HG03280 (cell line): Measurements from ENCODE around the gene HOXC5.

Experiments used
- ATAC-seq: cut with Tn5 transposase; IDR thresholded peaks from one replicate; pipeline ENCODE4 v1.9.1; 2021; ENCODE audit warnings: mild to moderate bottlenecking, moderate library complexity; ENCODE audit not compliant: unreplicated experiment

Gene HOXC5

GRCh38 chr12:54006559-54007220 lies 26.2 kb upstream of the HOXC5 start:
- no peak for ATAC-seq

- no peak for ATAC-seq
Observed at GRCh38 chr12:54007538-54008259, 25.2 kb upstream of the HOXC5 start.

GRCh38 chr12:54008260-54008552 lies 24.6 kb upstream of the HOXC5 start:
- ATAC-seq: no peak

GRCh38 chr12:54009171-54010052 lies 23.4 kb upstream of the HOXC5 start:
- ATAC-seq: no peak

GRCh38 chr12:54010053-54010971 lies 22.5 kb upstream of the HOXC5 start:
- no peak for ATAC-seq

GRCh38 chr12:54010972-54011664 lies 21.7 kb upstream of the HOXC5 start:
- ATAC-seq: no peak

- ATAC-seq: no peak
Observed at GRCh38 chr12:54011665-54012532, 21.0 kb upstream of the HOXC5 start.

GRCh38 chr12:54012631-54013409 lies 20.0 kb upstream of the HOXC5 start:
- no peak for ATAC-seq

- no peak for ATAC-seq
Observed at GRCh38 chr12:54014377-54015017, 18.4 kb upstream of the HOXC5 start.

GRCh38 chr12:54015018-54015931 lies 17.6 kb upstream of the HOXC5 start:
- no peak for ATAC-seq

GRCh38 chr12:54016051-54016450 lies 16.8 kb upstream of the HOXC5 start:
- ATAC-seq: no peak

GRCh38 chr12:54016478-54016964 lies 16.3 kb upstream of the HOXC5 start:
- no peak for ATAC-seq

GRCh38 chr12:54017027-54017788 lies 15.6 kb upstream of the HOXC5 start:
- peak; percentile 33 for ATAC-seq

- ATAC-seq: peak; percentile 78
Observed at GRCh38 chr12:54017878-54018467, 14.9 kb upstream of the HOXC5 start.

GRCh38 chr12:54018468-54018984 lies 14.3 kb upstream of the HOXC5 start:
- no peak for ATAC-seq
